GM12878 (cell line): Measurements from ENCODE around the gene SEMA3D. TPM values are rescaled to one million over a fixed set of nuclear protein-coding genes. Genes with fewer than 3 reads are reported as not detected.

ENCODE experiments used
- ATAC-seq: fragments of 200-7000 bp; cut with Tn5 transposase; 3 replicates; pipeline ENCODE4 v1.9.1; 2020; ENCODE audit warnings: mild to moderate bottlenecking, moderate library complexity
- BruUV-seq: library from RNA; stranded (reverse); fragments of 400-500 nt; replicated peaks from 2 replicates; lab custom pipeline; 2021; lab: Mats Ljungman, UMichigan
- CTCF ChIA-PET: fragments of 300-600 bp; sonication (Branson Sonifier 250); formaldehyde crosslinking; extraction: SDS; loops from one replicate; lab custom pipeline; 2021; ENCODE audit warnings: inconsistent platforms; lab: Yijun Ruan, JAX
- POLR2A ChIA-PET: fragments of 350-600 bp; formaldehyde crosslinking; extraction: SDS; loops from one replicate; lab custom pipeline; 2021; ENCODE audit warnings: inconsistent platforms; lab: Charles Lee
- RAD21 ChIA-PET: fragments of 300-600 bp; sonication (Branson Sonifier 250); formaldehyde crosslinking; loops from one replicate; lab custom pipeline; 2023; ENCODE audit warnings: antibody characterized with exemption; ENCODE audit not compliant: unreplicated experiment; lab: Charles Lee
- SMC1A ChIA-PET: fragments of 300-600 bp; sonication (Branson Sonifier 250); formaldehyde crosslinking; loops from one replicate; lab custom pipeline; 2023; ENCODE audit not compliant: unreplicated experiment, uncharacterized antibody; lab: Charles Lee
- DNase-seq: peaks from one replicate; pipeline ENCODE4 v3.0.0-alpha.2; 2011; ENCODE audit warnings: low read depth, low spot score
- FAIRE-seq: peaks from 3 replicates; lab custom pipeline; 2011; peaks lifted over from hg19 to GRCh38; lab: Jason Lieb, UNC
- H2AFZ ChIP-seq: 2 replicates; pipeline ENCODE4 v1.6.0; 2011; ENCODE audit warnings: low read depth, low read length, control low read depth; ENCODE audit not compliant: control insufficient read depth
- H3K27ac ChIP-seq: 2 replicates; pipeline ENCODE4 v1.5.1; 2011; ENCODE audit warnings: control low read depth; ENCODE audit not compliant: control insufficient read depth, insufficient read depth
- H3K27me3 ChIP-seq, 2 experiments: replicated peaks in 1 of 2; 2 replicates each; pipeline versions ENCODE4 v1.6.0 to v1.6.1; 2011; ENCODE audit warnings: low read length in 1 of 2; ENCODE audit not compliant: control insufficient read depth in 2 of 2, insufficient read depth in 2 of 2
- H3K36me3 ChIP-seq, 2 experiments: 2 replicates each; pipeline ENCODE4 v1.5.1; 2011; ENCODE audit warnings: low read length in 1 of 2; ENCODE audit not compliant: control insufficient read depth in 2 of 2, insufficient read depth in 2 of 2
- H3K4me1 ChIP-seq: 2 replicates; pipeline ENCODE4 v1.6.1; 2011; ENCODE audit warnings: mild to moderate bottlenecking, low read length, moderate library complexity, mixed read lengths; ENCODE audit not compliant: control insufficient read depth, insufficient read depth
- H3K4me2 ChIP-seq: 2 replicates; pipeline ENCODE4 v1.6.0; 2011; ENCODE audit warnings: control low read depth; ENCODE audit not compliant: control insufficient read depth, insufficient read depth
- H3K4me3 ChIP-seq: fragments of 200-600 bp; sonication (generic); 2 replicates; pipeline ENCODE4 v1.5.1; 2016
- H3K79me2 ChIP-seq: 2 replicates; pipeline ENCODE4 v1.6.0; 2011; ENCODE audit warnings: low read length; ENCODE audit not compliant: control insufficient read depth, insufficient read depth
- H3K9ac ChIP-seq: 2 replicates; pipeline ENCODE4 v1.8.0; 2011; ENCODE audit warnings: low read length, control low read depth, mixed read lengths; ENCODE audit not compliant: control insufficient read depth, insufficient read depth
- H3K9me3 ChIP-seq: replicated peaks from 3 replicates; pipeline ENCODE4 v1.5.1; 2011; ENCODE audit warnings: mild to moderate bottlenecking, low read length; ENCODE audit not compliant: control insufficient read depth, insufficient read depth
- H4K20me1 ChIP-seq: 2 replicates; pipeline ENCODE4 v1.6.0; 2011; ENCODE audit not compliant: control insufficient read depth, insufficient read depth
- BACH1 ChIP-seq: fragments of 450-650 bp; IDR thresholded peaks from 2 replicates; pipeline ENCODE4 v1.6.1; 2017; ENCODE audit warnings: mild to moderate bottlenecking, borderline replicate concordance
- BCL11A ChIP-seq: IDR thresholded peaks from 2 replicates; pipeline ENCODE4 v1.6.1; 2011; ENCODE audit warnings: low read depth, low read length
- CBX5 ChIP-seq: sonication (generic); IDR thresholded peaks from 2 replicates; pipeline ENCODE4 v1.6.1; 2016; ENCODE audit warnings: low read depth, moderate library complexity, mild to moderate bottlenecking, inconsistent platforms
- E2F4 ChIP-seq: IDR thresholded peaks from 2 replicates; pipeline ENCODE4 v1.6.1; 2012; ENCODE audit warnings: low read depth, low read length, improper control_type of control experiment
- EP300 ChIP-seq, 2 experiments: fragments of 150-350 bp in 1 of 2; IDR thresholded peaks; 2 replicates each; pipeline ENCODE4 v1.6.1; 2011 to 2012; ENCODE audit warnings: low read depth in 2 of 2, low read length in 2 of 2, borderline replicate concordance in 1 of 2, improper control_type of control experiment in 1 of 2, inconsistent platforms in 1 of 2; ENCODE audit not compliant: control insufficient read depth in 1 of 2
- HDGF ChIP-seq: fragments of 450-650 bp; IDR thresholded peaks from 2 replicates; pipeline ENCODE4 v1.6.1; 2016; ENCODE audit warnings: antibody characterized with exemption
- MEF2B ChIP-seq: fragments of 450-650 bp; IDR thresholded peaks from 2 replicates; pipeline ENCODE4 v1.6.1; 2018; ENCODE audit warnings: mild to moderate bottlenecking, moderate library complexity; ENCODE audit not compliant: partially characterized antibody, poor library complexity, severe bottlenecking
- MTA2 ChIP-seq: fragments of 450-650 bp; IDR thresholded peaks from 2 replicates; pipeline ENCODE4 v1.6.1; 2016; ENCODE audit warnings: low read depth, mild to moderate bottlenecking, moderate library complexity
- MYB ChIP-seq: fragments of 150-350 bp; IDR thresholded peaks from 2 replicates; pipeline ENCODE4 v1.6.1; 2014; ENCODE audit warnings: mild to moderate bottlenecking, low read depth, low read length, borderline replicate concordance
- NR2F1 ChIP-seq: fragments of 450-650 bp; conservative IDR thresholded peaks from 2 replicates; pipeline ENCODE4 v1.6.1; 2017; ENCODE audit warnings: mild to moderate bottlenecking
- SMC3 ChIP-seq: IDR thresholded peaks from 2 replicates; pipeline ENCODE4 v1.6.1; 2011; ENCODE audit warnings: low read length, improper control_type of control experiment, borderline replicate concordance
- STAT1 ChIP-seq: fragments of 450-650 bp; conservative IDR thresholded peaks from 2 replicates; pipeline ENCODE4 v1.6.1; 2014; ENCODE audit warnings: antibody characterized with exemption, mild to moderate bottlenecking
- ZBED1 ChIP-seq: IDR thresholded peaks from 2 replicates; pipeline ENCODE4 v1.6.1; 2016; ENCODE audit warnings: borderline replicate concordance
- WGBS: methylation state at CpG from one replicate; pipeline ENCODE4 v1.1.6; 2016; ENCODE audit warnings: low lambda C conversion rate; ENCODE audit not compliant: insufficient replicate concordance, insufficient coverage; ENCODE audit errors: missing lambda C conversion rate; 5-methylcytosine and 5-hydroxymethylcytosine counted together
- in situ Hi-C: fragments of 300-500 bp; cut with MboI; formaldehyde crosslinking; loops from 9 replicates; pipeline ENCODE4 v1.14.3; 2018; ENCODE audit warnings: mixed read lengths
- intact Hi-C: fragments of 100-400 bp; cut with micrococcal nuclease; formaldehyde crosslinking; loops from one replicate; pipeline ENCODE4 v1.14.2; 2022; ENCODE audit not compliant: unreplicated experiment
- polyA plus RNA-seq, 11 experiments: library from polyadenylated mRNA; depleted of rRNA in 4 of 11; unstranded in 6 of 11; stranded (reverse) in 5 of 11; fragments of >200 nt; fragmentation: Nextera tagmentation in 4 of 11; fragmentation: Illumina TruSeq in 1 of 11; extraction: Ambion mirVana in 4 of 11; extraction: Trizol in 1 of 11; gene quantifications; 1 replicate in 1 of 11; 2 replicates in 10 of 11; pipeline versions ENCODE4 v1.2.1 to v1.2.3, GENCODE V29; 2011 to 2016; ENCODE audit warnings: inconsistent platforms in 2 of 11, missing spikeins in 2 of 11, low read depth in 1 of 11
- total RNA-seq, 4 experiments: library from RNA; depleted of rRNA in 3 of 4; stranded (reverse); fragments of >200 nt in 3 of 4; fragmentation: Illumina TruSeq in 1 of 4; extraction: Trizol in 1 of 4; gene quantifications; 2 replicates each; pipeline versions ENCODE4 v1.2.1 to v1.2.3, GENCODE V29; 2013 to 2021

The SEMA3D gene
- total and polyA plus RNA-seq, 10 of the 15 experiments (the other 5 are each of a cell fraction or from before 2014, with no cell fraction given) = 0.04 TPM; not detected in 9

GRCh38 chr7:85062651-85063050, 124.2 kb downstream of the SEMA3D start:
- WGBS = 9% methylated on average over 1 of the region's 1 CpG

More at GRCh38 chr7:85062651-85063050, 124.2 kb downstream of the SEMA3D start:
- H3K79me2 ChIP-seq = no peaks in the 10 kb centered on the region
- intact Hi-C loops (no loop called here), in situ Hi-C loops (no loop called here)
- no peaks in the 10 kb centered on the region for H3K4me1 ChIP-seq
- H3K9me3 ChIP-seq = no peaks in the 10 kb centered on the region
- no peaks in the 10 kb centered on the region for H3K27me3 ChIP-seq
- SMC1A ChIA-PET = no interaction called here
- no peak overlapping the region for H3K4me3 ChIP-seq
- DNase-seq = no peak
- POLR2A ChIA-PET = no interaction called here
- FAIRE-seq = no peak
- no peak for ATAC-seq
- RAD21 ChIA-PET = no interaction called here
- CTCF ChIA-PET = no interaction called here
- H3K9ac ChIP-seq = no peak overlapping the region
- H4K20me1 ChIP-seq = no peaks in the 10 kb centered on the region
- no TSS peak for BruUV-seq
- no peaks in the 10 kb centered on the region for H3K36me3 ChIP-seq
- H2AFZ ChIP-seq = no peak overlapping the region
- TF ChIP-seq SMC3 (no peak), BACH1 (no peak), CBX5 (no peak), STAT1 (no peak), MYB (no peak), BCL11A (no peak), EP300 (IDR thresholded peaks at IDR 0.05; ENCODE audit: borderline replicate concordance in 1 of 2, control insufficient read depth in 1 of 2, low read depth in 2 of 2, low read length in 2 of 2) (no peak), MEF2B (no peak), HDGF (no peak), ZBED1 (no peak), E2F4 (no peak), MTA2 (no peak), NR2F1 (no peak)
- H3K27ac ChIP-seq = no peak overlapping the region
- H3K4me2 ChIP-seq = no peak overlapping the region
